Neural cell (in vitro differentiated cells): ENCODE results near the gene VAMP1. TPM values are rescaled to one million over a fixed set of nuclear protein-coding genes. Genes with fewer than 3 reads are reported as not detected.
"Not testable (repeated sequence)": the region's sequence is repeated elsewhere in the genome, so short reads cannot be mapped to it uniquely, and the experiment has no call there.

Source experiments
- H2AFZ ChIP-seq: fragments of 200-600, 300-800 bp; sonication (generic), shearing (Covaris generic); 2 replicates; pipeline ENCODE4 v1.6.0; 2014; ENCODE audit warnings: low read depth, mild to moderate bottlenecking, antibody characterized with exemption, low read length, moderate library complexity
- H3F3A ChIP-seq: fragments of 200-600 bp; shearing (Covaris generic); 2 replicates; pipeline ENCODE4 v1.6.1; 2016; ENCODE audit warnings: mild to moderate bottlenecking, moderate library complexity, mixed read lengths, antibody characterized with exemption, low read length; ENCODE audit not compliant: insufficient read depth, poor library complexity, severe bottlenecking
- H3K27ac ChIP-seq: fragments of 200-600, 300-800 bp; sonication (generic), shearing (Covaris generic); 2 replicates; pipeline ENCODE4 v1.5.1; 2014; ENCODE audit warnings: mild to moderate bottlenecking, low read length, moderate library complexity
- H3K27me3 ChIP-seq: fragments of 300-800, 200-600 bp; sonication (generic), shearing (Covaris generic); 2 replicates; pipeline ENCODE4 v1.6.0; 2014; ENCODE audit warnings: mild to moderate bottlenecking, low read depth, low read length, moderate library complexity; ENCODE audit not compliant: insufficient read depth
- H3K36me3 ChIP-seq: fragments of 300-800, 200-600 bp; sonication (generic), shearing (Covaris generic); 2 replicates; pipeline ENCODE4 v1.5.1; 2014; ENCODE audit warnings: mild to moderate bottlenecking, antibody characterized with exemption, low read length, moderate library complexity; ENCODE audit not compliant: insufficient read depth
- H3K4me2 ChIP-seq: fragments of 300-800, 200-600 bp; sonication (generic), shearing (Covaris generic); 2 replicates; pipeline ENCODE4 v1.6.0; 2014; ENCODE audit warnings: mild to moderate bottlenecking, low read length
- H3K4me3 ChIP-seq: fragments of 300-800, 200-600 bp; sonication (generic), shearing (Covaris generic); 2 replicates; pipeline ENCODE4 v1.5.1; 2014; ENCODE audit warnings: mild to moderate bottlenecking, low read length, moderate library complexity
- H3K79me2 ChIP-seq: fragments of 200-600 bp; shearing (Covaris generic); replicated peaks from 2 replicates; pipeline ENCODE4 v1.6.0; 2014; ENCODE audit warnings: mild to moderate bottlenecking, low read length, moderate library complexity; ENCODE audit not compliant: insufficient read depth
- H3K9ac ChIP-seq: fragments of 300-800, 200-600 bp; sonication (generic), shearing (Covaris generic); 2 replicates; pipeline ENCODE4 v1.6.1; 2016; ENCODE audit warnings: mild to moderate bottlenecking, low read length, mixed read lengths
- H3K9me2 ChIP-seq: fragments of 200-600 bp; shearing (Covaris generic); 2 replicates; pipeline ENCODE4 v1.6.1; 2016; ENCODE audit warnings: mild to moderate bottlenecking, low read length, mixed read lengths; ENCODE audit not compliant: insufficient read depth
- H3K9me3 ChIP-seq: fragments of 200-600, 300-800 bp; sonication (generic), shearing (Covaris generic); 2 replicates; pipeline ENCODE4 v1.6.1; 2016; ENCODE audit warnings: mild to moderate bottlenecking, mixed run types, low read length, moderate library complexity, mixed read lengths
- H4K20me1 ChIP-seq: fragments of 200-600 bp; shearing (Covaris generic); 2 replicates; pipeline ENCODE4 v1.6.1; 2016; ENCODE audit warnings: mild to moderate bottlenecking, mixed run types; ENCODE audit not compliant: insufficient read depth
- EP300 ChIP-seq: fragments of 450-650 bp; conservative IDR thresholded peaks from 2 replicates; pipeline ENCODE4 v1.6.1; 2014; ENCODE audit warnings: antibody characterized with exemption, mild to moderate bottlenecking, moderate library complexity; ENCODE audit not compliant: poor library complexity, severe bottlenecking
- EZH2 ChIP-seq: fragments of 200-600, 300-800 bp; shearing (Covaris generic), sonication (generic); IDR thresholded peaks from 2 replicates; pipeline ENCODE4 v1.6.1; 2014; ENCODE audit warnings: antibody characterized with exemption, low read length, borderline replicate concordance, mild to moderate bottlenecking; ENCODE audit not compliant: insufficient read depth, poor library complexity, severe bottlenecking
- MXI1 ChIP-seq: fragments of 450-650 bp; conservative IDR thresholded peaks from 2 replicates; pipeline ENCODE4 v1.6.1; 2014; ENCODE audit warnings: antibody characterized with exemption, mild to moderate bottlenecking; ENCODE audit not compliant: poor library complexity, severe bottlenecking
- POLR2AphosphoS5 ChIP-seq: IDR thresholded peaks from 2 replicates; pipeline ENCODE4 v1.6.1; 2012
- RAD21 ChIP-seq: fragments of 450-650 bp; conservative IDR thresholded peaks from 2 replicates; pipeline ENCODE4 v1.6.1; 2014; ENCODE audit warnings: antibody characterized with exemption, mild to moderate bottlenecking, moderate library complexity
- SMC3 ChIP-seq: fragments of 450-650 bp; conservative IDR thresholded peaks from 2 replicates; pipeline ENCODE4 v1.6.1; 2014; ENCODE audit warnings: antibody characterized with exemption, mild to moderate bottlenecking, moderate library complexity; ENCODE audit not compliant: poor library complexity
- TAF1 ChIP-seq: IDR thresholded peaks from 2 replicates; pipeline ENCODE4 v1.6.1; 2012; ENCODE audit warnings: low read depth
- polyA plus RNA-seq: library from polyadenylated mRNA; depleted of rRNA; stranded (reverse); fragments of >200 nt; gene quantifications from 2 replicates; pipeline ENCODE4 v1.2.3, GENCODE V29; 2014
- TF ChIP-seq, protein P1 (sequence below): IDR thresholded peaks from 2 replicates; pipeline ENCODE4 v1.6.1; 2012; ENCODE audit warnings: borderline replicate concordance
- TF ChIP-seq, protein P2 (sequence below): fragments of 450-650 bp; IDR thresholded peaks from 2 replicates; pipeline ENCODE4 v1.5.1; 2014; ENCODE audit warnings: antibody characterized with exemption, mild to moderate bottlenecking, moderate library complexity; ENCODE audit not compliant: poor library complexity, severe bottlenecking

VAMP1 gene
- polyA plus RNA-seq, 1 donor from 2014 or later, result 4.3 TPM

GRCh38 chr12:6466751-6467150, 3.7 kb downstream of the VAMP1 start:
- not testable (repeated sequence) for H3K9me2 ChIP-seq, H3K4me3 ChIP-seq, H2AFZ ChIP-seq, H3F3A ChIP-seq, H3K27me3 ChIP-seq, H3K9me3 ChIP-seq, H3K9ac ChIP-seq, H3K4me2 ChIP-seq, H3K36me3 ChIP-seq, H4K20me1 ChIP-seq, H3K79me2 ChIP-seq, H3K27ac ChIP-seq

GRCh38 chr12:6466184-6466573, 4.3 kb downstream of the VAMP1 start:
- Histone ChIP-seq H4K20me1 (no peaks in the 10 kb centered on the region), H3K9me2 (no peaks in the 10 kb centered on the region), H3K4me2 (no peak overlapping the region), H3K9ac (no peak overlapping the region), H3K4me3 (no peak overlapping the region), H2AFZ (no peak overlapping the region), H3K36me3 (no peaks in the 10 kb centered on the region), H3K9me3 (no peaks in the 10 kb centered on the region), H3K79me2 (no peaks in the 10 kb centered on the region), H3K27me3 (no peaks in the 10 kb centered on the region), H3F3A (no peaks in the 10 kb centered on the region), H3K27ac (no peak overlapping the region)
- TF ChIP-seq MXI1, result no peak
- TF ChIP-seq, protein P1, sequence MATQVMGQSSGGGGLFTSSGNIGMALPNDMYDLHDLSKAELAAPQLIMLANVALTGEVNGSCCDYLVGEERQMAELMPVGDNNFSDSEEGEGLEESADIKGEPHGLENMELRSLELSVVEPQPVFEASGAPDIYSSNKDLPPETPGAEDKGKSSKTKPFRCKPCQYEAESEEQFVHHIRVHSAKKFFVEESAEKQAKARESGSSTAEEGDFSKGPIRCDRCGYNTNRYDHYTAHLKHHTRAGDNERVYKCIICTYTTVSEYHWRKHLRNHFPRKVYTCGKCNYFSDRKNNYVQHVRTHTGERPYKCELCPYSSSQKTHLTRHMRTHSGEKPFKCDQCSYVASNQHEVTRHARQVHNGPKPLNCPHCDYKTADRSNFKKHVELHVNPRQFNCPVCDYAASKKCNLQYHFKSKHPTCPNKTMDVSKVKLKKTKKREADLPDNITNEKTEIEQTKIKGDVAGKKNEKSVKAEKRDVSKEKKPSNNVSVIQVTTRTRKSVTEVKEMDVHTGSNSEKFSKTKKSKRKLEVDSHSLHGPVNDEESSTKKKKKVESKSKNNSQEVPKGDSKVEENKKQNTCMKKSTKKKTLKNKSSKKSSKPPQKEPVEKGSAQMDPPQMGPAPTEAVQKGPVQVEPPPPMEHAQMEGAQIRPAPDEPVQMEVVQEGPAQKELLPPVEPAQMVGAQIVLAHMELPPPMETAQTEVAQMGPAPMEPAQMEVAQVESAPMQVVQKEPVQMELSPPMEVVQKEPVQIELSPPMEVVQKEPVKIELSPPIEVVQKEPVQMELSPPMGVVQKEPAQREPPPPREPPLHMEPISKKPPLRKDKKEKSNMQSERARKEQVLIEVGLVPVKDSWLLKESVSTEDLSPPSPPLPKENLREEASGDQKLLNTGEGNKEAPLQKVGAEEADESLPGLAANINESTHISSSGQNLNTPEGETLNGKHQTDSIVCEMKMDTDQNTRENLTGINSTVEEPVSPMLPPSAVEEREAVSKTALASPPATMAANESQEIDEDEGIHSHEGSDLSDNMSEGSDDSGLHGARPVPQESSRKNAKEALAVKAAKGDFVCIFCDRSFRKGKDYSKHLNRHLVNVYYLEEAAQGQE, result no peak
- TF ChIP-seq EP300, result no peak
- TF ChIP-seq RAD21, result no peak
- TF ChIP-seq POLR2AphosphoS5, result no peak
- no peak for TF ChIP-seq SMC3
- TF ChIP-seq, protein P2, sequence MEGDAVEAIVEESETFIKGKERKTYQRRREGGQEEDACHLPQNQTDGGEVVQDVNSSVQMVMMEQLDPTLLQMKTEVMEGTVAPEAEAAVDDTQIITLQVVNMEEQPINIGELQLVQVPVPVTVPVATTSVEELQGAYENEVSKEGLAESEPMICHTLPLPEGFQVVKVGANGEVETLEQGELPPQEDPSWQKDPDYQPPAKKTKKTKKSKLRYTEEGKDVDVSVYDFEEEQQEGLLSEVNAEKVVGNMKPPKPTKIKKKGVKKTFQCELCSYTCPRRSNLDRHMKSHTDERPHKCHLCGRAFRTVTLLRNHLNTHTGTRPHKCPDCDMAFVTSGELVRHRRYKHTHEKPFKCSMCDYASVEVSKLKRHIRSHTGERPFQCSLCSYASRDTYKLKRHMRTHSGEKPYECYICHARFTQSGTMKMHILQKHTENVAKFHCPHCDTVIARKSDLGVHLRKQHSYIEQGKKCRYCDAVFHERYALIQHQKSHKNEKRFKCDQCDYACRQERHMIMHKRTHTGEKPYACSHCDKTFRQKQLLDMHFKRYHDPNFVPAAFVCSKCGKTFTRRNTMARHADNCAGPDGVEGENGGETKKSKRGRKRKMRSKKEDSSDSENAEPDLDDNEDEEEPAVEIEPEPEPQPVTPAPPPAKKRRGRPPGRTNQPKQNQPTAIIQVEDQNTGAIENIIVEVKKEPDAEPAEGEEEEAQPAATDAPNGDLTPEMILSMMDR, result no peak
- no peak for TF ChIP-seq EZH2
- no peak for TF ChIP-seq TAF1

DNA sequence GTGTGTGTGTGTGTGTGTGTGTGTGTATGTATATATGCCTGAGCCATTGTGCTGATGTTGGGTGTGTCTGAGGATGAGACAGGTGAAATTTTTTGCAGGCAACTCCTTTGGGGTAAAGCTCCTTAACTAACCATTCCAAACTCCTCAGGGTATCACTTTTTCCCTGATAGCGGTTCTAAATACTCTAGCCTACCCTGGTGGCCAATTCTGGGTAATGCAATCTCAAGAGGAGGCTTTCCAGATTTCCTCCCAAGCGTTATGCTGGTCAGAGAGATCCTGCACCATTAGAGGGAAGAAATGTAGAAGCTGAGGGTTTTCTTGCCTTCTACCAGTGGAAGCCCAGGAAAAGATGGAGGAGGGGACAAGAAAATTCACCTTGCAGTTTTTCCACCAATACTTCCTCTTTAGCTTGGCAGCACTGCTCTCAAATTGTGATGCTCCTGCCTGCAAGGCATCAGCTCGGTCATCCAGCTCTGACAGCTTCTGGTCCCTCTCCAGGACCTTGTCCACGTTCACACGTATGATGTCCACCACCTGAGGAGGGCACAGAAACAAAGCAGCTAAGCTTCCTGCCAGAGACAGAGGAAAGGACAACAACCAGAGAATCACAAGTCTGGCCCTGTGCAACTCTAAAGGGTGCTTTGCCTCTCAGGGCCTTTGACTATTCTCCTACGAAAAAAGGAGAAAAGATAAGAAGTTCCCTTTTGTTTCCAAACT, 4.9 kb downstream of the VAMP1 start:
- H3K4me2 ChIP-seq, result no peak overlapping the region
- no peaks in the 10 kb centered on the region for H3K9me3 ChIP-seq
- H2AFZ ChIP-seq, result no peak overlapping the region
- H3F3A ChIP-seq, result no peaks in the 10 kb centered on the region
- no peaks in the 10 kb centered on the region for H3K79me2 ChIP-seq
- no peaks in the 10 kb centered on the region for H4K20me1 ChIP-seq
- no peaks in the 10 kb centered on the region for H3K36me3 ChIP-seq
- no peak overlapping the region for H3K4me3 ChIP-seq
- no peaks in the 10 kb centered on the region for H3K27me3 ChIP-seq
- no peaks in the 10 kb centered on the region for H3K9me2 ChIP-seq
- H3K27ac ChIP-seq, result no peak overlapping the region
- no peak overlapping the region for H3K9ac ChIP-seq
- TF ChIP-seq, protein P1, result no peak
- TF ChIP-seq RAD21 (peak; percentile 88), SMC3 (peak; percentile 88)
- TF ChIP-seq, protein P2, result peak; percentile 86
